ENCODE results near the gene ICE2.

Gene ICE2

DNA sequence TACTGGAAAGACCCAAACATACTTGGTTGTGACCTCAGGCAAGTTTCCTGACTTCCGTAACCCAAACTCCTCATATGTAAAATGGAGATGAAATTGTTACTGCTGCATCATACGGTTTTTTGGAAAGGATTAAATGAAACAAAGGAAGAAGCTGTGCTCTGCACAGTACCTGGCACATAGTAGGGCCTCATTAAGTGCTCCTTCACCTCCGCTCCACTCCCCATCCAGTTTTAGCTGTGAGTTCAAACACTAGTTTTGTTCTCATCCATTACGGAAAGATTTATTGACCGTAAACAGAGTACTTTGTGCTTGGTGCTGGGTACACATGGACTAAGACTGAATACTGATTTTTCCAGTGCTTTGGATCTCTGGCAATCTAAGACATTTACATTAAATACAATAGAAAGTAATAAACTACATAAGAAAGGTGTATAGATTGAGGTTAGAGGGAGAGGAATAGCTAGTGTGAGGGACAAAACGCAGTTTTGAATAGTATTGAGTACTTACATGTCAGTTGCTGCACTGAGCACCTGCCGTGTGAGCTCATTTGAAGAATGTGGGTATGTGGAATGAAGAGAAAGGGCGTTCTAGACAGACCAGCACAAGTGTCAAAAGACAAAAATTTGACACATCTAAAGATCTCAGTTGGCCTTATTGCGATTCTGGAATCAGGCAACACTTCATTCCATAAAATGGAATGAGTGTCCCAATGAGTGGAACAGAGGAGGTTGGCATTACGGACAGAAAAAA lies 594 bp upstream of the ICE2 start:
- H3K4me3 ChIP-seq (ENCODE audit: low read depth, low read length): peak overlapping the region; percentile 94
- TF ChIP-seq, protein P1, sequence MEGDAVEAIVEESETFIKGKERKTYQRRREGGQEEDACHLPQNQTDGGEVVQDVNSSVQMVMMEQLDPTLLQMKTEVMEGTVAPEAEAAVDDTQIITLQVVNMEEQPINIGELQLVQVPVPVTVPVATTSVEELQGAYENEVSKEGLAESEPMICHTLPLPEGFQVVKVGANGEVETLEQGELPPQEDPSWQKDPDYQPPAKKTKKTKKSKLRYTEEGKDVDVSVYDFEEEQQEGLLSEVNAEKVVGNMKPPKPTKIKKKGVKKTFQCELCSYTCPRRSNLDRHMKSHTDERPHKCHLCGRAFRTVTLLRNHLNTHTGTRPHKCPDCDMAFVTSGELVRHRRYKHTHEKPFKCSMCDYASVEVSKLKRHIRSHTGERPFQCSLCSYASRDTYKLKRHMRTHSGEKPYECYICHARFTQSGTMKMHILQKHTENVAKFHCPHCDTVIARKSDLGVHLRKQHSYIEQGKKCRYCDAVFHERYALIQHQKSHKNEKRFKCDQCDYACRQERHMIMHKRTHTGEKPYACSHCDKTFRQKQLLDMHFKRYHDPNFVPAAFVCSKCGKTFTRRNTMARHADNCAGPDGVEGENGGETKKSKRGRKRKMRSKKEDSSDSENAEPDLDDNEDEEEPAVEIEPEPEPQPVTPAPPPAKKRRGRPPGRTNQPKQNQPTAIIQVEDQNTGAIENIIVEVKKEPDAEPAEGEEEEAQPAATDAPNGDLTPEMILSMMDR (IDR thresholded peaks at IDR 0.05; ENCODE audit: borderline replicate concordance, insufficient read depth, low read depth, low read length): no peak

DNA sequence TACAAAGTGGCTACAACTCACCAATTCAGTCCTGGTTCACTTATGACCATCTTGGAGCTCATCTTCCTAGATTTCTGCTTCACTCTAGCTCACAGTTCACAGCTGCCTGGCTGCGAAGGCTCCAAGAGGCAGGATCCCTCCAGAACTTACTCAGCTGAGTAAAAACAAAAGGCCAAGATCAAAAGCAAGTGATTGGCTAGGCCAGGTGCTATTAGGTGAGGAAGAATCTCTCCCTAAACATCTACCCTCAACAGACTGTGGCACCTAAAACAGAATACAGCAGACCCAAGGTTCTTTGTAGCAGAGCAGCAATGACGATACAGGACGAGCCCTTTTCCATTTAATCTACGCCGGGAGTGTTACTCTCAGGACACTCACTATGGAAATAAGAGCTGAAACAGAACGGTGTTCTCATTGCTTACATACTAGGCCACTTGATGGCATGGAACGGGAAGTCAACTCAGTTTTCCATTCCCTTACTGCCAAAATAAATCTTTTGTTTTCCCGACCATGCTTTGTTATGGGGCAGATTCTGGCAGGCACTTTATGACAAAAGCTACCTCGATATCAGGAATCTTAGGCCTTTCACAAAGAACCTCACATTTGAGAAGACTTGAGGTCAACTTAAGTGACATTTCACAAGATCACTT lies 901 bp downstream of the ICE2 start:
- TF ChIP-seq, protein P1 (IDR thresholded peaks at IDR 0.05; ENCODE audit: borderline replicate concordance, insufficient read depth, low read depth, low read length): no peak
- peak overlapping the region; percentile 94 for H3K4me3 ChIP-seq (ENCODE audit: low read depth, low read length)

DNA sequence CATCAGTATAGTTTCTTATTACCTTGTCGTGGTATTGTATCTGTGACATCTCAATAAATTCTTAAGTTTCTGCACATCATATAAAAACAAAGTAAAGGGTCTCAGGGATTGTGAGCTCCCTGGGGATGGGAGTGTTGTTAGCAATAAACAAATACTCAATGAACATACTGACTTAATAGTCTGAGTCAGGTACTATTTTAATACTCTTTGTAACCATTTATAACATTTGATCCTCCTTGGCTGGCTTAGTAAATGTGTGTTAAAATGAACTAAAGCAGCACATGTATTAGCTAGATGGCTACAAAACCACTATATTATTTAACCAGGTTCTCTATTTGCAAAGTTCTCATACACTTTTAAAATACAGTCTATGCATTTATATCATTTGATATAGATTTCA lies 1.8 kb downstream of the ICE2 start:
- TF ChIP-seq, protein P1 (IDR thresholded peaks at IDR 0.05; ENCODE audit: borderline replicate concordance, insufficient read depth, low read depth, low read length): no peak
- no peak overlapping the region for H3K4me3 ChIP-seq (ENCODE audit: low read depth, low read length)

DNA sequence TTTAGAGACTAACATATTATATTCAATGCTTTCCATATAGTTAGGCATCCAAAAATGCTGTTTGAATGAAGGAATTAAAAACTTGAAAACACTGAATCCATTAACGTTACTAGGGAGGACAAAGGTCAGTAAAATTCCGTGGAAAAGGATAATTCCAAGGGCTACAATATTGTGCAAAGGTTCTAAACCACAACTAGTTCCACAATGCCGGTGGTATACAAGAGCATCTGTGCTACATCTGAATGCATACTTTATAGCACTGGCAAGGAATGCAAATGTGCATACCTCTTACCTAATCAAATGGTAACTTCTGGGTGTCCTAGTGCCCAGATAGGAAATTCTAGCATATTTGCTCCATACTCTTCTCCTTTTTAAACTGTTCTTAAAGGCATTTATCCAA lies 2.2 kb downstream of the ICE2 start:
- TF ChIP-seq, protein P1 (IDR thresholded peaks at IDR 0.05; ENCODE audit: borderline replicate concordance, insufficient read depth, low read depth, low read length): no peak
- no peak overlapping the region for H3K4me3 ChIP-seq (ENCODE audit: low read depth, low read length)

DNA sequence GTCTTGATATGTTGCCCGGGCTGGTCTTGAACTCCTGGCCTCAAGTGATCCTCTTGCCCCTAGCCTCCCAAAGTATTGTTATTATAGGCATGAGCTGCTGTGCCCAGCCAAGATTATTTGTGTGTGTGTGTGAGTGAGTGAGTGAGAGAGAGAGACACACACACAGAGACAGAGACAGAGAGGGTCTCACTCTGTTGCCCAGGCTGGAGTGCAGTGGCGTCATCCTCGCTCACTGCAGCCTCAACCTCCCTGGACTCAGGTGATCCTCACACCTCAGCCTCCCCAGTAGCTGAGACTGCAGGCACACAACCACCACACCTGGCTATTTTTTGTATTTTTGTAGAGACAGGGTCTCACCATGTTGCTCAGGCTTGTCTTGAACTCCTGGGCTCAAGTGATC lies 5.8 kb downstream of the ICE2 start:
- TF ChIP-seq, protein P1 (IDR thresholded peaks at IDR 0.05; ENCODE audit: borderline replicate concordance, insufficient read depth, low read depth, low read length): no peak
- no peak overlapping the region for H3K4me3 ChIP-seq (ENCODE audit: low read depth, low read length)

DNA sequence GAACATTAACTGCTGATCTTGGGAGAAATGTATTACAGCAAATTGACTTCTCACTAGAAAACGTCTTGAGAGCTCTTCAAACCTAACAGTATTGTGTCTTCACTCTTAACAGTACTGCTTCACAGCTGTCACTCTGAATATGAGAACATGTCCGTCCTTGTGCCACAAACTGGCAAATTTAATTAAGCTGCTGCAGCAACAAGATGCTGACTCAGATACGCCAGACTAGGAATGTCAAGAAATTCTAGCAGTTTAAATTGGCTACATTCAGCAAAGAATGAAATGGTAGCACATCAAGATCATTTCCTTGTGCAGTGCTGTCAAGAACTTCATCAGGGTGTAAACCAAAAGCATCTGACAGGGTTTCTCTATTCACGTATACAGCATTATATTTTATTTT lies 7.6 kb downstream of the ICE2 start:
- TF ChIP-seq, protein P1 (IDR thresholded peaks at IDR 0.05; ENCODE audit: borderline replicate concordance, insufficient read depth, low read depth, low read length): no peak
- H3K4me3 ChIP-seq (ENCODE audit: low read depth, low read length): no peak overlapping the region
